Activated CD8-positive, alpha-beta T cell treated with anti-CD3 and anti-CD28 coated beads, Interleukin-2, amount 10 ng/mL, durations not matched to agents 7 days and 5 days (primary cell): ENCODE measurements around the gene NKX3-2. TPM values are rescaled to one million over a fixed set of nuclear protein-coding genes. Genes with fewer than 3 reads are reported as not detected.

ENCODE experiments used
- ATAC-seq: fragments of 150-1000 bp; cut with Tn5 transposase; one replicate; pipeline ENCODE4 v1.10.0; 2021; ENCODE audit warnings: moderate library complexity
- CTCF ChIA-PET: fragments of 350-600 bp; sonication (Branson Sonifier 250); formaldehyde crosslinking; loops from one replicate; lab custom pipeline; 2021; ENCODE audit warnings: antibody characterized with exemption; lab: Charles Lee
- POLR2A ChIA-PET: fragments of 350-600 bp; sonication (Branson Sonifier 250); formaldehyde crosslinking; loops from one replicate; lab custom pipeline; 2021; ENCODE audit warnings: antibody characterized with exemption; lab: Charles Lee
- DNase-seq: peaks from one replicate; pipeline ENCODE4 v3.0.0-alpha.2; 2020
- H3K27ac Mint-ChIP-seq: one replicate; pipeline ENCODE4 v1.8.0; 2021; ENCODE audit warnings: mild to moderate bottlenecking, mixed read lengths
- H3K27me3 Mint-ChIP-seq: one replicate; pipeline ENCODE4 v1.8.0; 2021; ENCODE audit warnings: low read depth, mixed read lengths
- H3K36me3 Mint-ChIP-seq: one replicate; pipeline ENCODE4 v1.8.0; 2021; ENCODE audit warnings: low read depth, mixed read lengths
- H3K4me1 Mint-ChIP-seq: one replicate; pipeline ENCODE4 v1.8.0; 2021; ENCODE audit warnings: low read depth, mixed read lengths
- H3K4me3 Mint-ChIP-seq: one replicate; pipeline ENCODE4 v1.8.0; 2021; ENCODE audit warnings: mild to moderate bottlenecking, mixed read lengths
- H3K9me3 Mint-ChIP-seq: one replicate; pipeline ENCODE4 v1.8.0; 2022; ENCODE audit warnings: mixed read lengths; ENCODE audit not compliant: insufficient read depth
- total RNA-seq, 2 experiments: library from RNA; stranded (reverse); gene quantifications; one replicate each; pipeline ENCODE4 v1.2.3, GENCODE V29; 2021

NKX3-2 gene
- total RNA-seq, 2 experiments from 2014 or later: not detected

- CTCF ChIA-PET: no interaction called here
- Mint-ChIP-seq H3K4me3 (no peak overlapping the region), H3K4me1 (no peaks in the 10 kb centered on the region), H3K27me3 (peaks cover 50% of the 10 kb centered on the region), H3K9me3 (no peaks in the 10 kb centered on the region), H3K36me3 (no peaks in the 10 kb centered on the region), H3K27ac (no peak overlapping the region)
- POLR2A ChIA-PET: no interaction called here
- no peak for DNase-seq
- no peak for ATAC-seq
These were observed 27.9 kb downstream of the NKX3-2 start for GRCh38 chr4:13516315-13516860.

- Mint-ChIP-seq H3K27me3 (peaks cover 47% of the 10 kb centered on the region), H3K4me3 (no peak overlapping the region), H3K9me3 (no peaks in the 10 kb centered on the region), H3K4me1 (no peaks in the 10 kb centered on the region), H3K36me3 (no peaks in the 10 kb centered on the region), H3K27ac (no peak overlapping the region)
- DNase-seq: no peak
- ChIA-PET POLR2A (no interaction called here), CTCF (no interaction called here)
- no peak for ATAC-seq
These were observed 29.0 kb downstream of the NKX3-2 start for GRCh38 chr4:13515268-13515667.

- ATAC-seq (no peak), DNase-seq (no peak)
- H3K4me3 Mint-ChIP-seq: no peak overlapping the region
- H3K4me1 Mint-ChIP-seq: no peaks in the 10 kb centered on the region
- peaks cover 48% of the 10 kb centered on the region for H3K27me3 Mint-ChIP-seq
- no peaks in the 10 kb centered on the region for H3K9me3 Mint-ChIP-seq
- CTCF ChIA-PET: no interaction called here
- no peak overlapping the region for H3K27ac Mint-ChIP-seq
- POLR2A ChIA-PET: no interaction called here
- no peaks in the 10 kb centered on the region for H3K36me3 Mint-ChIP-seq
These were observed 29.6 kb downstream of the NKX3-2 start for GRCh38 chr4:13514722-13515121.

DNA sequence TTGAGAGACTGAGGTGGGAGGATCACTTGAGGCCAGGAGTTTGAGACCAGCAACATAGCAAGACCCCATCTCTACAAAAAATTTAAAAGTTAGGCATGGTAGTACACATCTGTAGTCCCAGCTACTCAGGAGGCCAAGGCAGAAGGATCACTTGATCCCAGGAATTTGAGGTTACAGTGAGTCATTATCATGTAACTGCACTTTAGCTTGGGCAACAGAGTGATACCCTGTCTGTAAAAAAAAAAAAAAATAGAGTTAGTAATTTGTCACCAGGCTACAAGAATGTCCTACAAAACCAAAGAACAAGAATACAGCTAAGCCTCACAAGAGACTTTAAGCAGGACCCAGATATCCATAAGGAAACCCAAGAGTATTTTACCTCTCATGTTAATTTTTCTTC is 33.2 kb downstream of the NKX3-2 start:
- DNase-seq (no peak), ATAC-seq (no peak)
- Mint-ChIP-seq H3K36me3 (no peaks in the 10 kb centered on the region), H3K9me3 (no peaks in the 10 kb centered on the region), H3K27ac (no peak overlapping the region), H3K4me3 (no peak overlapping the region), H3K4me1 (no peaks in the 10 kb centered on the region), H3K27me3 (peaks cover 35% of the 10 kb centered on the region)
- POLR2A ChIA-PET: interaction anchor here (0.6 kb wide), 1 partner anchor 29 kb away, joined by 3 read pairs; no protein-coding TSS in a partner anchor
- CTCF ChIA-PET: no interaction called here

DNA sequence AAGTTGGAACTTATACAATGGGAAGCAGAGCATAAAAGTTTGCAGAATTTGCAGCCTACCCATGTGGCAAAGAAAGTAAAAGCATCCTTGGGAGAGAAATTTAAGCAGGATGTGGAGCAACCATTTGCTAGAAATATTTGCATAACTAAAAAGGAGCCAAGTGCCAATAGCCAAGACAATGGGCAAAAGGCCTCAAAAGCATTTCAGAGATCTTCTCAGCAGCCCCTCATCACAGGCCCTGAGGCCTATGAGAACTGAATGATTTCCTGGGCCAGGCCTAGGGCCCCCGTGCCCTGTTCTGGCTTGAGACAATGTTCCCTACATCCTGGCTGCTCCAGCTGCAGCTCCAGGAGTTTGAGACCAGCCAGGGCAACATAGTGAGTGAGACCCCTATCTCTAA is 34.9 kb downstream of the NKX3-2 start:
- no peak for DNase-seq
- Mint-ChIP-seq H3K27ac (no peak overlapping the region), H3K9me3 (no peaks in the 10 kb centered on the region), H3K4me3 (no peak overlapping the region), H3K27me3 (peaks cover 29% of the 10 kb centered on the region), H3K36me3 (no peaks in the 10 kb centered on the region), H3K4me1 (no peaks in the 10 kb centered on the region)
- ChIA-PET POLR2A (no interaction called here), CTCF (no interaction called here)
- no peak for ATAC-seq

DNA sequence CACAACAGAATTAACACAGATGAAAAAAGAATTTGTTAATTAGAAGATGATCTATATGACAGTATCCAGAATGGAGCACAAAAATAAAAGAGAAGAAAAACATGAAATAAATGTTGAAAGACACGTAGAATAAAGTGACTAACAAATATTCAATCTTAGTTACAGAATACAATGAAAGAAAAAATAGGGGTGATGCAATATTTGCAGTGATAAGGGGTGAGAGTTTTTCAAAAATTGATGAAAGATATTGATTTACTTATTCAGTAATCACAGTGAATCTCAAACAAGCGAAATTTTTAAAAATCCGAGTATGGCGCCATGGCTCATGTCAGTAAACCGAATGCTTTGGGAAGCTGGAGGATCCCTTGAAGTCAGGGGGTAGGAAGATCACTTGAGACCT is 39.9 kb downstream of the NKX3-2 start:
- ChIA-PET CTCF (no interaction called here), POLR2A (no interaction called here)
- ATAC-seq: no peak

GRCh38 chr4:13498469-13498868 is 45.8 kb downstream of the NKX3-2 start:
- ATAC-seq (no peak), DNase-seq (no peak)
- CTCF ChIA-PET: no interaction called here
- Mint-ChIP-seq H3K4me1 (no peaks in the 10 kb centered on the region), H3K36me3 (no peaks in the 10 kb centered on the region), H3K27ac (no peak overlapping the region), H3K27me3 (peaks cover 30% of the 10 kb centered on the region), H3K4me3 (no peak overlapping the region), H3K9me3 (no peaks in the 10 kb centered on the region)
- POLR2A ChIA-PET: no interaction called here

More for the DNA sequence above, 39.9 kb downstream of the NKX3-2 start:
- Mint-ChIP-seq H3K27me3 (peaks cover 25% of the 10 kb centered on the region), H3K9me3 (no peaks in the 10 kb centered on the region), H3K4me3 (no peak overlapping the region), H3K27ac (no peak overlapping the region), H3K36me3 (no peaks in the 10 kb centered on the region), H3K4me1 (no peaks in the 10 kb centered on the region)
- DNase-seq: no peak

DNA sequence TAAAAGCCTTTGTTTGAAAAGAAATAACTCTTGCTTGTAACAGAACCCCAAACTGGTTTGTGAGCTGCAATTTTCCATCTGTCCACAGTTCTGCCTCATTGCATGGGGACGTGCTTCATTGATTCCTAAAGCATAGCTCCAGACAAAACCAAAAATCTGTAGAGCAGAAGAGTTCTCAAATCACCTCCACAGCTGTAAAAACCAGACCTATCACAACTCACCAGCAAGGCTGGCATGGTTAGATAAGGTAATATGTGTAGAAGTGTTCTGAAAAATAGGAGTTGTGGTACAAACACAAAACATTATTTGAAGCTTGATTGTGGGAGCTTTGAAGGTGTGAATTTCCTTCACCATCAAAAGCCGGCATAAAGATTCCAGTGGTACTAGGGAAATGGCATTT is 47.7 kb downstream of the NKX3-2 start:
- CTCF ChIA-PET: interaction anchor here (1.0 to 1.2 kb wide), 3 partner anchors 10 to 30 kb away, joined by 3 read pairs; no protein-coding TSS in a partner anchor
- H3K4me1 Mint-ChIP-seq: no peaks in the 10 kb centered on the region
- H3K36me3 Mint-ChIP-seq: no peaks in the 10 kb centered on the region
- POLR2A ChIA-PET: no interaction called here
- no peak overlapping the region for H3K27ac Mint-ChIP-seq
- ATAC-seq: no peak
- no peaks in the 10 kb centered on the region for H3K9me3 Mint-ChIP-seq
- H3K4me3 Mint-ChIP-seq: no peak overlapping the region
- no peak for DNase-seq
- peaks cover 26% of the 10 kb centered on the region for H3K27me3 Mint-ChIP-seq

GRCh38 chr4:13495753-13496152 is 48.6 kb downstream of the NKX3-2 start:
- ATAC-seq (no peak), DNase-seq (no peak)
- Mint-ChIP-seq H3K4me1 (no peaks in the 10 kb centered on the region), H3K27ac (no peak overlapping the region), H3K36me3 (no peaks in the 10 kb centered on the region), H3K4me3 (no peak overlapping the region), H3K9me3 (no peaks in the 10 kb centered on the region), H3K27me3 (peaks cover 27% of the 10 kb centered on the region)
- POLR2A ChIA-PET: no interaction called here
- CTCF ChIA-PET: interaction anchor here (1.0 to 1.1 kb wide), 2 partner anchors 9 to 31 kb away, joined by 3 read pairs; no protein-coding TSS in a partner anchor

GRCh38 chr4:13493793-13494192 is 50.5 kb downstream of the NKX3-2 start:
- no peak overlapping the region for H3K4me3 Mint-ChIP-seq
- no peaks in the 10 kb centered on the region for H3K36me3 Mint-ChIP-seq
- H3K4me1 Mint-ChIP-seq: no peaks in the 10 kb centered on the region
- ChIA-PET CTCF (interaction anchor here (1.4 kb wide), 1 partner anchor 16 kb away, joined by 3 read pairs; no protein-coding TSS in a partner anchor), POLR2A (no interaction called here)
- H3K9me3 Mint-ChIP-seq: no peaks in the 10 kb centered on the region
- DNase-seq (no peak), ATAC-seq (no peak)
- H3K27ac Mint-ChIP-seq: no peak overlapping the region
- peaks cover 22% of the 10 kb centered on the region for H3K27me3 Mint-ChIP-seq

DNA sequence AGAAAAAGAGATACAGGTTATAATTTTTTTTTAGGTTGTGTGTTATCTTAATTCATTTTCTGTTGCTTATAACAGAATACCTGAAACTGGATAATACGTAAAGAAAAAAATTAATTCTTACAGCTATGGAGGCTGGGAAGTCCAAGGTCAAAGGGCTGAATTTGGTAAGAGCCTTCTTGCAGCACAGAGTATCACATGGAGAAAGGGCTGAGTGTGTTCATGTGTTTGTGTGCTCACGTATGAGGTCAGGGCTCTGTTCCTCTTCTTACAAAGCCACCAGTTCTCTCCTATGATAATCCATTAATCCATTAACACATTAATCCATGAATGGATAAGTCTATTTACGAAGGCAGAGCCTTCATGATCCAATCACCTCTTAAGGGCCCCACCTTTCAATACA is 51.6 kb downstream of the NKX3-2 start:
- CTCF ChIA-PET: no interaction called here
- Mint-ChIP-seq H3K9me3 (no peaks in the 10 kb centered on the region), H3K27me3 (peaks cover 21% of the 10 kb centered on the region), H3K4me1 (no peaks in the 10 kb centered on the region), H3K4me3 (no peak overlapping the region), H3K27ac (no peak overlapping the region), H3K36me3 (no peaks in the 10 kb centered on the region)
- ATAC-seq (no peak), DNase-seq (no peak)
- POLR2A ChIA-PET: interaction anchor here (1.0 kb wide), 1 partner anchor 9 kb away, joined by 3 read pairs; no protein-coding TSS in a partner anchor
